HG03432 (cell line): ENCODE results near the gene CYTL1.
"Not testable (repeated sequence)": the region's sequence is repeated elsewhere in the genome, so short reads cannot be mapped to it uniquely, and the experiment has no call there.

Source experiments
- ATAC-seq: cut with Tn5 transposase; IDR thresholded peaks from one replicate; pipeline ENCODE4 v1.9.1; 2021; ENCODE audit warnings: mild to moderate bottlenecking, moderate library complexity; ENCODE audit not compliant: unreplicated experiment

The CYTL1 gene

GRCh38 chr4:5019274-5019673, at the start of gene CYTL1:
TSS of gene CYTL1 (minus strand) at chr4:5019458. CDS start at chr4:5019445, 13 bp downstream.
- no peak for ATAC-seq

- no peak for ATAC-seq
Observed at GRCh38 chr4:5067908-5068307, 48.6 kb upstream of the CYTL1 start.

- ATAC-seq, result not testable (repeated sequence)
Observed at GRCh38 chr4:5066968-5067367, 47.7 kb upstream of the CYTL1 start.

- ATAC-seq, result no peak
Observed at GRCh38 chr4:5066101-5066500, 46.8 kb upstream of the CYTL1 start.

- no peak for ATAC-seq
Observed at GRCh38 chr4:5055411-5055810, 36.2 kb upstream of the CYTL1 start.

GRCh38 chr4:5054532-5054931, 35.3 kb upstream of the CYTL1 start:
- no peak for ATAC-seq

GRCh38 chr4:5052726-5053425, 33.6 kb upstream of the CYTL1 start:
- ATAC-seq, result no peak

GRCh38 chr4:5052204-5052702, 33.0 kb upstream of the CYTL1 start:
- ATAC-seq, result no peak

- ATAC-seq, result no peak
Observed at GRCh38 chr4:5051278-5052203, 32.3 kb upstream of the CYTL1 start, which contains the start of gene STK32B. TSS of gene STK32B (plus strand) at chr4:5051480.

- ATAC-seq, result no peak
Observed at GRCh38 chr4:5050520-5051277, 31.4 kb upstream of the CYTL1 start.

GRCh38 chr4:5048721-5049120, 29.5 kb upstream of the CYTL1 start:
- ATAC-seq, result no peak

GRCh38 chr4:5045097-5045496, 25.8 kb upstream of the CYTL1 start:
- ATAC-seq, result no peak

GRCh38 chr4:5044341-5044740, 25.1 kb upstream of the CYTL1 start:
- ATAC-seq, result no peak

GRCh38 chr4:5043579-5043978, 24.3 kb upstream of the CYTL1 start:
- no peak for ATAC-seq

- ATAC-seq, result no peak
Observed at GRCh38 chr4:5041699-5042098, 22.4 kb upstream of the CYTL1 start.

- no peak for ATAC-seq
Observed at GRCh38 chr4:5040856-5041620, 21.8 kb upstream of the CYTL1 start.

GRCh38 chr4:5039800-5040199, 20.5 kb upstream of the CYTL1 start:
- ATAC-seq, result no peak

GRCh38 chr4:5037553-5038551, 18.6 kb upstream of the CYTL1 start:
- ATAC-seq, result no peak

GRCh38 chr4:5036239-5036638, 17.0 kb upstream of the CYTL1 start:
- ATAC-seq, result no peak
